Keratinocyte (primary cell): Measurements from ENCODE around the gene PTCRA.

ENCODE experiments used
- CTCF ChIP-seq, 3 experiments: IDR thresholded peaks in 1 of 3; conservative IDR thresholded peaks in 1 of 3; optimal IDR thresholded peaks in 1 of 3; 2 replicates in 2 of 3; 3 replicates in 1 of 3; pipeline versions ENCODE3 to v1.5.1; 2011; ENCODE audit warnings: low read length in 3 of 3, mild to moderate bottlenecking in 3 of 3, moderate library complexity in 2 of 3, control low read depth in 1 of 3, inconsistent platforms in 1 of 3; ENCODE audit not compliant: insufficient read depth in 2 of 3; ENCODE audit errors: extremely low read depth in 1 of 3
- EZH2 ChIP-seq: IDR thresholded peaks from one replicate; pipeline ENCODE4 v1.6.1; 2012; ENCODE audit warnings: inconsistent platforms, mild to moderate bottlenecking, low read length, moderate library complexity

DNA sequence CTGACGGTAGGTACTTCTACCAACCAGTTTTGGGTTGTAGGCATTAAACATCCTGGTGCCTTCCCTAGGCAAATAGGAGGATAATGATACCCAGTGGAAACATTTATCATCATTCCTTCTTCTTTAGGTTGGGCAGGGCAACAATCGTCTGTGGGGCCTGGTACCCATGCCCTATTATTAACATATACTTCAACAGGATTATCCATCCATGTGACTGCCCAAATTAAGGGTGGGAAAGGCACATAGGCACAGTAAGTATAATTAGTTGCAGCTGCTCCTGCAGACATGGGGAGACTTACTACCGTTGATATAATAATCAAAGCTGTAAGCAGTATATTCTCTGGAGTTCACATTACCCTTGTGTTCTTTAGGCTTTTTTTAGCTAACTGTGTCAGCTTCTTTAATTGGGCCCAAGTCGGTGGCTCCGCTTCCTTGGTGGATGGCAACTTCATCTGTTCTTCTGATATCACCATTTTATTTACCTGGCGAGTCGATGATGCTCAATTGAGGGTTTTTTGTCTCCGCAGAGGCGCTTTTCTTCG is 19.6 kb upstream of the PTCRA start:
- TF ChIP-seq EZH2 = no peak
- no peak for TF ChIP-seq CTCF (optimal IDR thresholded peaks at IDR 0.05 in 1 of 3, IDR thresholded peaks at IDR 0.05 in 1 of 3, conservative IDR thresholded peaks at IDR 0.05 in 1 of 3; ENCODE audit: extremely low read depth in 1 of 3, insufficient read depth in 2 of 3, low read length in 3 of 3)
